Uterus (tissue), 2 donors: ENCODE results near the gene KIF26B.

Experiments
- POLR2A ChIP-seq, 2 donors: fragments of 450-650 bp; IDR thresholded peaks; one replicate each; pipeline ENCODE4 v1.6.1; 2016; ENCODE audit warnings: antibody characterized with exemption in 2 of 2, mild to moderate bottlenecking in 1 of 2, moderate library complexity in 1 of 2
- TF ChIP-seq, protein P1 (sequence below), 4 experiments: fragments of 200-600 bp in 2 of 4; fragments of 450-650 bp in 2 of 4; sonication (generic) in 2 of 4; IDR thresholded peaks; one replicate each; pipeline ENCODE4 v1.5.1; 2016 to 2019; ENCODE audit warnings: antibody characterized with exemption in 4 of 4, mild to moderate bottlenecking in 2 of 4, moderate library complexity in 1 of 4

- TF ChIP-seq POLR2A (IDR thresholded peaks at IDR 0.05) = no peak
- TF ChIP-seq, protein P1, sequence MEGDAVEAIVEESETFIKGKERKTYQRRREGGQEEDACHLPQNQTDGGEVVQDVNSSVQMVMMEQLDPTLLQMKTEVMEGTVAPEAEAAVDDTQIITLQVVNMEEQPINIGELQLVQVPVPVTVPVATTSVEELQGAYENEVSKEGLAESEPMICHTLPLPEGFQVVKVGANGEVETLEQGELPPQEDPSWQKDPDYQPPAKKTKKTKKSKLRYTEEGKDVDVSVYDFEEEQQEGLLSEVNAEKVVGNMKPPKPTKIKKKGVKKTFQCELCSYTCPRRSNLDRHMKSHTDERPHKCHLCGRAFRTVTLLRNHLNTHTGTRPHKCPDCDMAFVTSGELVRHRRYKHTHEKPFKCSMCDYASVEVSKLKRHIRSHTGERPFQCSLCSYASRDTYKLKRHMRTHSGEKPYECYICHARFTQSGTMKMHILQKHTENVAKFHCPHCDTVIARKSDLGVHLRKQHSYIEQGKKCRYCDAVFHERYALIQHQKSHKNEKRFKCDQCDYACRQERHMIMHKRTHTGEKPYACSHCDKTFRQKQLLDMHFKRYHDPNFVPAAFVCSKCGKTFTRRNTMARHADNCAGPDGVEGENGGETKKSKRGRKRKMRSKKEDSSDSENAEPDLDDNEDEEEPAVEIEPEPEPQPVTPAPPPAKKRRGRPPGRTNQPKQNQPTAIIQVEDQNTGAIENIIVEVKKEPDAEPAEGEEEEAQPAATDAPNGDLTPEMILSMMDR (IDR thresholded peaks at IDR 0.05) = no peak
These were observed 310.9 kb downstream of the KIF26B start for GRCh38 chr1:245465666-245466065.
